GM12865 (cell line): ENCODE results near the gene ABL2.
"Not testable (repeated sequence)": the region's sequence is repeated elsewhere in the genome, so short reads cannot be mapped to it uniquely, and the experiment has no call there.

Experiments
- DNase-seq: peaks from one replicate; pipeline ENCODE4 v3.0.0; 2010; ENCODE audit warnings: low read depth
- H3K4me3 ChIP-seq: 2 replicates; pipeline ENCODE4 v1.5.1; 2011; ENCODE audit warnings: mild to moderate bottlenecking, low read depth, low read length, control low read depth
- TF ChIP-seq, protein P1 (sequence below): IDR thresholded peaks from 2 replicates; pipeline ENCODE4 v1.5.1; 2011; ENCODE audit warnings: low read length, control low read depth, low read depth, inconsistent platforms; ENCODE audit not compliant: insufficient read depth; ENCODE audit errors: missing control alignments

ABL2 gene

DNA sequence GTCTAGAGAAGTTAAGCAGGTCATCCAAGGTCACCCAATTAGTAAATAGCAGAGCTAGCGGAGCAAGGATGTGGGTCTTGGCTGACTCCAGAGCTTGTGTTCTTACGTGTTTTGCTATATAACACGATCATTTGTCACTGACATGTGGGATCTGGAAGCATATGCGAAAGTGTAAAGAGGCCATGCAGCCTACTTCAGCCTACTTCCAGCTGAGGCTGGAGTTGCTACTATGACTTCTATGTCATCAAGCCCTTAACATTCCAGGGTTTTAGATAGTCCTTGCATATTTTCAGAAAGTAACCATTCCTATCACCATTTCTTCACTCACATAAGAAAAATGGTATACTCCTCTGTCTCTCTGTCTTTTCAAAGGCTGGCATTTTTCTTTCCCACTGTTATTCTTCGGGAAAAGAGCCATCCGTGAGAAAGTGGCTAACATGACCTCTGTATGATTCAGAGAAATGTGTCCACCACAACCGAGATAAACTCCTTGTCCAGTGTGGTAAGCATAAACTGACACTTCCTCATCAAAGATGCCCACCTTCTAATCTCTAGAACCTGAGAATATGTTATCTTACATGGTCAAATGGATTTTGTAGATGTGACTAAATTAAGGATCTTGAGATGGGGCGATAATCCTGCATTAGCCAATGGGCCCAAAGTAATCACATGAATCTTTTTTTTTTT lies 24.0 kb upstream of the ABL2 start:
- no peak overlapping the region for H3K4me3 ChIP-seq
- DNase-seq = no peak
- TF ChIP-seq, protein P1, sequence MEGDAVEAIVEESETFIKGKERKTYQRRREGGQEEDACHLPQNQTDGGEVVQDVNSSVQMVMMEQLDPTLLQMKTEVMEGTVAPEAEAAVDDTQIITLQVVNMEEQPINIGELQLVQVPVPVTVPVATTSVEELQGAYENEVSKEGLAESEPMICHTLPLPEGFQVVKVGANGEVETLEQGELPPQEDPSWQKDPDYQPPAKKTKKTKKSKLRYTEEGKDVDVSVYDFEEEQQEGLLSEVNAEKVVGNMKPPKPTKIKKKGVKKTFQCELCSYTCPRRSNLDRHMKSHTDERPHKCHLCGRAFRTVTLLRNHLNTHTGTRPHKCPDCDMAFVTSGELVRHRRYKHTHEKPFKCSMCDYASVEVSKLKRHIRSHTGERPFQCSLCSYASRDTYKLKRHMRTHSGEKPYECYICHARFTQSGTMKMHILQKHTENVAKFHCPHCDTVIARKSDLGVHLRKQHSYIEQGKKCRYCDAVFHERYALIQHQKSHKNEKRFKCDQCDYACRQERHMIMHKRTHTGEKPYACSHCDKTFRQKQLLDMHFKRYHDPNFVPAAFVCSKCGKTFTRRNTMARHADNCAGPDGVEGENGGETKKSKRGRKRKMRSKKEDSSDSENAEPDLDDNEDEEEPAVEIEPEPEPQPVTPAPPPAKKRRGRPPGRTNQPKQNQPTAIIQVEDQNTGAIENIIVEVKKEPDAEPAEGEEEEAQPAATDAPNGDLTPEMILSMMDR = no peak

DNA sequence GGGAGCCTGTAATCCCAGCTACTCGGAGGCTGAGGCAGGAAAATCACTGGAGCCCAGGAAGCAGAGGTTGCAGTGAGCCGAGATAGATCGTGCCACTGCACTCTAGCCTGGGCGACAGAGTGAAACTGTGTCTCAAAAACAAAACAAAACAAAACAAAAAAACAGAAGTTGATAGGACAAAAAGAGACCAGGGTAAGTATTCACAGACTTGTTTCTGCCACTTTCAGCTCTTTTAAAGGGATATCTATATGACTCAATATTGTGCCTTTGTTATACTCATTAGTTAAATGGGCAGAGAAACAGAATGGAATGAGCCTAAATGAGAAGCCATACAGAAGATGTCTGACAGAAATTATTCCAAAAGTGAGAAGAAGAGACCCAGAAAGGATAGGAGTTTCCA lies 23.1 kb upstream of the ABL2 start:
- no peak overlapping the region for H3K4me3 ChIP-seq
- TF ChIP-seq, protein P1 = no peak

DNA sequence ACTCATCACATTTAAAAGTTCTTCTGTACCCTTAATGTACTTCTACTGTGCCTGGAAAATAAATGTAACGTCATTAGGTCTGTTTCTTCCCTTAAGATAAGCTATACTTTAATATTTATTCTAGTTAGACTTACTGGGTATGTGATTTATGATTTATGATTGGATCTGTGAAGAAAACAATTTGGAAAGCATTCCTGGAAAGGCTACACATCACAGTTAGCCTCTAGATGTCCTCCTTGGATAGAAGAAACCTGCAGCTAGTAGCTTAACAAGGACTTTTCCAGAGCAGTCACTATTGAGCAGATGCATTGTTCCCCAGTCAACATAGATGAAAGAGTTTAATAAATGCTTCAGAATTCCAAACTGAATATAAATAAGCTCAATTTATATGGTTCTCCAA lies 22.2 kb upstream of the ABL2 start:
- TF ChIP-seq, protein P1 = peak; percentile 5
- peak; percentile 11 for DNase-seq
- no peak overlapping the region for H3K4me3 ChIP-seq

More for the DNA sequence above, 23.1 kb upstream of the ABL2 start:
- peak; percentile 6 for DNase-seq

DNA sequence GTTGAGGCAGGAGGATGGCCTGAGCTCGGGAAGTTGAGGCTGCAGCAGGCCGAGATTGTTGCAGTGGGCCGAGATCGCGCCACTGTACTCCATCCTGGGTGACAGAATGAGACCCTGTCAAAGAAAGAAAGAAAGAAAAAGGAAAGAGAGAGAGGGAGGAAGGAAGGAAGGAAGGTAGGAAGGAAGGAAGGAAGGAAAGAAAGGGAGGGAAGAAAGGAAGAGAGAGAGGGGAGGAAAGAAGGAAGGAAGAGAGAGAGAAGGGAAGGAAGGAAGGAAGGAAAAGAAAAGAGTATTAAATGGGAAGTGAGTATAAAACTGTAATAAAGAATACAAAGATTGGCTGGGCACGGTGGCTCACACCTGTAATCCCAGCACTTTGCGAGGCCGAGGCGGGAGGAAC lies 18.4 kb upstream of the ABL2 start:
- TF ChIP-seq, protein P1 = no peak
- no peak for DNase-seq
- H3K4me3 ChIP-seq = no peak overlapping the region

DNA sequence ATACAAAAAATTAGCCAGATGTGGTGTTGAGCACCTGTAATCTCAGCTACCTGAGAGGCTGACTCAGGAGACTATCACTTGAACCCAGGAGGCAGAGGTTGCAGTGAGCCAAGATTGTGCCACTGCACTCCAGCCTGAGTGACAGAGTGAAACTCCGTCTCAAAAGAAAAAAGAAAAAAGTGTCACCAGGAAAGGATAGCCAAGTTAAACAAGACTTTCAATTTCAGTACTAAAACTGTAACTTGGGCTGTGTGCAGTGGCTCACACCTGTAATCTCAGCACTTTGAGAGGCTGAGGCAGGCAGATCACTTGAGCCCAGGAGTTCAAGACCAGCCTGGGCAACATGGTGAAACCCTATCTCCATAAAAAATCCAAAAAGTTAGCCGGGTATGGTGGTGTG lies 15.9 kb upstream of the ABL2 start:
- not testable (repeated sequence) for H3K4me3 ChIP-seq
- DNase-seq = peak; percentile 41

DNA sequence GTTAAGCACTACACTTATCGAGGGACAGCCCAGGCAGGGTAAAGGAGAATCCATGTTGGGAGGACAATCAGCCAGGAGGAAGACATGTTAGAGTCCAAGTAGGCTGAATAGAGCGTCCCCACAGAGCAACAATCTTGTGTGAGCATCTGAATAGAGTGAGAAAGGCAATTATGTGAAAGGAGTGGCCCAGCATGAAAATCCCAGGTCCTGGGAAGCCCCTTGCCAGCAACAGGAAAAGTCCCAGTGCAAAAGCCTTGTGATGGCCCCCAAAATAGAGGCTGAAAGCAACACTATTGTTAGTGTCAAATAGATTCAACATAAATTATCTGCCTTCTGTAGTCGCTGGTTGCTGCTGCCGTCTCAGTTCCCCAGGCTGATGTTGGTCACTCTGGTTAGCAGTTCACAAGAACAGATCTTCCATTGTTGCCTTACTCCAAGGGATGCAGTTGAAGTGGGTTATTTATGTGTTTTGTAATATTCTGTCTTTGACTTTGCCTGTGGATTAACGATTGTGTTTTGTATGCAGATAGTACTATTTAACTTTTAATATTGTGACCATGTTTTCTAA lies 12.1 kb upstream of the ABL2 start:
- no peak overlapping the region for H3K4me3 ChIP-seq
- TF ChIP-seq, protein P1 = no peak
- peak; percentile 6 for DNase-seq

DNA sequence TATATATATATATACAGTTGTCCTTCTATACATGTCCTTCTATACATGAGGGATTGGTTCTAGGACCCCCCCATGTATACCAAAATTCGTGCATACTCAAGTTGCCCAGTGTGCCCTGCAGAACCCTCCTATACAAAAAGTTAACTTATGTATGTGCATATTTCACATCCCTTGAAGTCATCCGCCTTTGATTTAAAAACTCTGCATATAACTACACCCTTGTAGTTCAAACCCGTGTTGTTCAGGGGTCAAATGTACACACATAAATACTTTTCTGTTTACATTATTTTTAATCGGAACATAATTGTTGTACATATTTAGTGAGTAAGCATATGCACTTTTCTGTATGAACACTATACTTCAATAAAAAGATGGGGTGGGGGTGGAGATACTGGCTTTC lies 7.7 kb upstream of the ABL2 start:
- H3K4me3 ChIP-seq = no peak overlapping the region
- TF ChIP-seq, protein P1 = no peak
- no peak for DNase-seq
